HG03457 (cell line): ENCODE results near the gene AIF1L.
"Not testable (repeated sequence)": the region's sequence is repeated elsewhere in the genome, so short reads cannot be mapped to it uniquely, and the experiment has no call there.

Source experiments
- ATAC-seq: cut with Tn5 transposase; IDR thresholded peaks from one replicate; pipeline ENCODE4 v1.9.1; 2021; ENCODE audit warnings: moderate number of reproducible peaks; ENCODE audit not compliant: unreplicated experiment

Gene AIF1L

GRCh38 chr9:131097948-131098278 lies 1.6 kb downstream of the AIF1L start:
- ATAC-seq: no peak

DNA sequence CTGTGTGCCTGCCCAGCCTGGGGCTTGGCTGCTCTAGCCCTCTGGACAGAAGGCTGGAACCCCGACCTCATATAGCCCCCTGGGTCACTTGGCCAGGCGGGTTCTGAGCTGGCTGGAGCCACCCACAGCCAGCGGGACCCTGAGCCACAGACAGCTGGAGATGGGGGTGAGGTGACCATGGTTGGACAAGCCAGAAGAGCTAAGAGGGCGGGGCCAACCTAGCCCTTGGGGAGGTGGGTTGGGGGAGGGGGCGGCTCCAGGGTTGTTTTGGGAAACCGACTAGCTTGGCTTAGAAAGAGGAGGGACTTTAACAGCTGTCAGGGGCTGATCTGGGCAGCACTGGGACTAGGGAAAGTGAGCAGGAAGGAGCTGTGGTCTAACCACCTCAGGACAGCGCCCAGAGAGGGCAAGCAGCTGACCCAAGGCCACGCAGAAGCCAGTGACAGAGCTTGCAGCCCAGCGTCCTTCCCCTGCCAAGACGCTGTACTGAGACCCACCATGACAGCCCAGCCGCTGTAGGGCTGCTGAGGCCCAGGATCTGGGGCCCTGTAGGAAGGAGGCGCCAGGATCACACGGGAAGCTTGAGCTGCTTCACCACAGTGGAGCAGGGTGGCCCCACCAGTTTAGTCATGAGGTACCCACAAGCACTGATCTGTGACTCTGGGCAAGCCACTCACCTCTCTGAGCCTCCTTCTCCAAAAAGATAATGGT lies 2.2 kb downstream of the AIF1L start:
- no peak for ATAC-seq

- ATAC-seq: no peak
Measured at GRCh38 chr9:131099102-131099606, 2.8 kb downstream of the AIF1L start.

DNA sequence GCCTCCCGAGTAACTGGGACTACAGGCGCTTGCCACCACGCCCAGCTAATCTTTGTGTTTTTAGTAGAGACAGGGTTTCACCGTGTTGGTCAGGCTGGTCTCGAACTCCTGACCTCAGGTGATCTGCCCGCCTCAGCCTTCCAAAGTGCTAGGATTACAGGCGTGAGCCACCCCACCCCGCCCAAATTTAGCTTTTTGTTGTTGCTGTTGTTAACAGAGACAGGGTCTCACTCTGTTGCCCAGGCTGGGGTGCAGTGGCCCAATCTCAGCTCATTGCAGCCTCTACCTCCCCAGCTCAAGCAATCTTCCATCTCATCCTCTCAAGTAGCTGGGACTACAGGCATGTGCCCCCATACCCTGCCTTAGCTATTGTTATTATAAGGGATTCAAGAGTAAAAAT lies 3.5 kb downstream of the AIF1L start:
- ATAC-seq: not testable (repeated sequence)

DNA sequence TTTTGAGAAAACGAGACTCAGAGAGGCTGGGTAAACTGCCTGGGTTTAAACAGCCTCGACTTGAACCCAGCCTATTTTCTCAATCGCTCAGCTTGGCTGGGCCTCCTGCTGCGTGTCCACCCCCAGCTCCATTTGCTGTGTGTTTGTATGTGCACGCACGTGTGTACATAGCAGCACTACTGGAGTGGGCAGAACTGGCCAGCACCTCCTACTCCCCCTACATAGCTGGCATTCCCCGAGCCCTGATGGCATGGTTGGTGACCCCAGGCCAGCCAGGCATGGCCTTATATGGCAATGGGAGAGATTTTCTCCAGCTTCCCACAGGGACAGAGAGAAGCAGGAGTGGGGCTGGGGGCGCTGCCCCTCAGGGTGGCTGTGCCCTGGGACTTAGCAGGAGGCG lies 4.1 kb downstream of the AIF1L start:
- no peak for ATAC-seq

DNA sequence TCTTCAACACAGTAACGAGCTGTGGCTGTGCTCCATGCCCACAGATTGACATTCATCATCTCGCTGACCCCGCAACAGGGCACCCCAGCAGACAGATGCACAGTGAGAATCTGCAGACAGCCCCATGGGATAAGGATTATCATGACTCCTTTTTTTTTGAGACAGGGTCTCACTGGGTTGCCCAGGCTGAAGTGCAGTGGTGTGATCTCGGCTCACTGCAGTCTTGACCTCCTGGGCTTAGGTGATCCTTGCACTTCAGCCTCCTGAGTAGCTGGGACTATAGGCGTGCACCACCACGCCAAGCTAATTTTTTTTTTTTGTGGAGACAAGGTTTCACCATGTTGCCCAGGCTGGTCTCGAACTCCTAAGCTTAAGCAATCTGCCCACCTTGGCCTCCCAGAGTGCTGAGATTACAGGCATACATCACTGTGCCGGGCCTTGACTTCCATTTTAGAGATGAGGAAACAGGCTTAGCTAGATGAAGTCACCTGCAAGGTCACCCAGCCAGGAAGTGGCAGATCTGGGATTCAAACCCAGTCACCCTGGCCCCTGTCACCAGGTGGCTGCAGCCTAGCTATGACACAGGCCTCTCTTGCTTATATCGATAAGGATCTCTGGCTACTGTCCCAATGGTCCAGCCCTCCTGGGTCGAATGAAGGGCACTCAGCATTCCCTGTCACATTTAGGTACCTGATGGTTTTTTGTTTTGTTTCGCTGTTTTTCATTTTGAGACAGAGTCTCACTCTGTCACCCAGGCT lies 5.1 kb downstream of the AIF1L start:
- no peak for ATAC-seq

DNA sequence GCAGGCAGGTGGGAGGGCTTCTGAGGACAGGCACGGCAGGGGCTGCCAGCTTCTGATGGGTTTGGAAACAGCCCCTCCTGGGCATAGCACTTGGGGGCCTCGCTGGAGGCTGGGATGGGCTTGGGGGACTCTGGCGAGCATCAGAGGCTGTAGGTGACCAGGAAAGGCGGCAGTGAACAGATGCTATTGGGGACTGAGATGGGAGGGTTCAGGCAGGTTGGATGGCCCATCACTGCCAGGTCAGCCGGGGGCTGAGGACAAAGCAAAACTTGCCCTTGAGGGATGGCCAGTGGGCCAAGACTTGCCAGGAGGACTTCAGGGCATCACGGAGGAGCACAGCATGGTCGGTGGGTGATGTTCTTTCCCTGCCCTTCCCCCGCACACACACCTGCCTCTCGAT lies 6.7 kb downstream of the AIF1L start:
- no peak for ATAC-seq

- ATAC-seq: no peak
Measured at GRCh38 chr9:131103535-131103934, 7.2 kb downstream of the AIF1L start.

DNA sequence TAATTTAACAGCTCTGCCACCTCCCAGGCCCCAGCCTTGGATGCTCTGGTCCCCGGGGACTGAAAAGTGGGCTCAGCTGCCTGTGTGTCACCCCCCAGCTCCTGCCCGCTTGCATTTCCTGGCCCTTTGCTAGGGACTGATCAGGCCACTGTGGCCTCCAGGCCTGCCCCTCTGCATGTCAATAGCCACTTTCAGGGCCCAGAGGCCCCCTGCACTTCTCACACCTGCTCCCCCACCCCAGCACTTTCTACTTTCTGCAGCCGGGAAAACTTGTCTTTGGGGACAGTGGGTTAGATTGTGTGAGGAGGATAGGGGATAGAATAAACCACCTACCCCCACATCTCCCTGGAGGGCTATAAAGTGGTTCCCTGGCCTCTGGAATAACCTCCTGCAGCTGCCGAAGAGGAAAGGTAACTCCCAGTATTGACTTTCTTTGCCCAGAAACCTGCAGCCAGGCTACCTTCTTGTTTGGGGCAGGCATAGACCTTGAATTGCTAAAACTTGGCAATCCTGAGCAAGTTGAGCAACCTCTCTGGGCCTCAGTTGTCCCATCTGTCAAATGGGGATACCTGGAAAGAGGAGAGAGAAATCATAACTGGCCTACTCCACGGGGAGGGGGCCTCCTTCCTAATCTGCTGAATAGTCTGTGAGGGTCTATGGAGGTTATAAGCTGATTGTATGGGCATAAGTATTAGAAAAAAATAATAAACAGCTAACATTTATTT lies 7.8 kb downstream of the AIF1L start:
- no peak for ATAC-seq

GRCh38 chr9:131105952-131106351 lies 9.6 kb downstream of the AIF1L start:
- no peak for ATAC-seq

DNA sequence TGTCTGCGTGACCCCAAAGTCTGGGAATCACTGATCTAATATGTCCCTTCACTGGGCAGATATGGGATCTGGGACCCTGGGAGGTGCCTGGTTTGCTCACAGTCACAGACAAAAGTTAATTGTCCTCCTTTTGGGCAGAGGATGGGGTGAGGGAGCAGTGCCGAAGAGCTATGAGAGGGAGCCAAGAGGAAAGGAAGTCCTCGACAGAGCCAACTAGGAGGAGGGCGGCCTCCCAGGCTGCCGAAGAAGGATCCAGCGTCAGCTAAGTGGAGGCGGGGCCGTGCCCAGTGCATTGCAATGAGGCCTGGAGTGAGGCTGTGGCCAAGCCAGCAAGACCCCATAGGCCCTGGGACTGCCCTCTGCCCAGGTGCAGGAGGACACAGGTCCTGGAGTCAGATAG lies 11.4 kb downstream of the AIF1L start:
- no peak for ATAC-seq

GRCh38 chr9:131111186-131111853 lies 15.0 kb downstream of the AIF1L start:
- ATAC-seq: no peak

DNA sequence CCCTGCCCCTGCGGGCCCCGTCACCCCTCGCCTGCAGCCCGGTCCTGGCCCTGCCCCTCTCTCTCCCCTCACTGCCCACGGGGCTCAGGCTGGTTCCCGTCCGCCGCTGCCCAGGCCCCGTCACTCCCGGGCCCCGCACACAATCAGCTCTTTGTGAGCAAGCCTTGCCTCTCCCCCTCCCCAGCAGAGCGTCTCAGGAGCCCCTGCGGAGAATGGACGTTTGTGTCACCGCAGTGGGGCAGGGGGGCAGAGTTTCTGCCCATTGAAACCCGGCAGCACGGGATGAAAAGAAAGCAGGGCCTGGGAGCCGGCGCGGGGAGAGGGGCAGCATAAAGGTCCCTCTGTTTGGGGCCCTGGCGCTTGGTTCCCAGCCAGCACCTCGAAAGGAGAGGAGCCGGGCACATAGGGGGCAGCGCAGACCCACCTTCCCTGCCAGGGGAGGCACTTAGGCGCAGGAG lies 15.6 kb downstream of the AIF1L start:
- ATAC-seq: no peak

DNA sequence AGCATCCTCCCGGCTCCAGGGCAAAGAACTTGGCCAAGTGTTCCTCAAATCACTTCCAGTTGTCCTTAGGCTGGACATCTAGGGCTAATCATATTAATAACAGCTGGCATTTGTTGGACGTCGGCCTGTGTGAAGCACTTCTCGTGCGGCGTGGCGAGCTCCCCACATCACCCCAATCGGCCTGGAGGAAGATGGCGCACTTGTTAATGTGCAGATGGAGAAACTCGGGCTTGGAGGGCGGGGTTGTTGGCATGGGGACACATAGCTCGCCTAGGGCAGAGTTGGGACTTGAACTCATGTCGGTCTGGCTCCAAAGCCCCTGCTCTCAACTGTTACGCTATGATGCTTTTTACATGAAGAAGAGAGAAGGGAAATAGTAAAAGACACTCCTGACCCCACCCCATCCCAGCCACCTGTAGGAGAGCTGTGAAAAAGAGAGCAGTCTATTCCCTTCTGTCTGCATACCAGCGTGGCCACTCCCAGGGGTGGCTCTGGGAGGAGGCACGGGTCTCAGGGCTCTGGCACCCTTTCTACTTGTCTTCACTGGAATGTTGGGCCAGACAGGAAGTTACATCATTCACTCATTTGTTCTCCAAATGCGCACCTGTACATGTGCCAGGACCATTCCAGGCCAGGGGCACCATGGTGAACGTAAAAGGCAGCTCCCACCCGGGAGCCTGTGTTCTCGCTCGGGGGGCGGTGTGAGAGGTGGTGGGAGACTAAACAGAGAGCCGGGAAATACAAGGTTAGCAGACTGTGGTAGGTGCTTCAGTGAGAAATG lies 16.2 kb downstream of the AIF1L start:
- ATAC-seq: no peak

GRCh38 chr9:131113655-131114054 lies 17.3 kb downstream of the AIF1L start:
- ATAC-seq: no peak

DNA sequence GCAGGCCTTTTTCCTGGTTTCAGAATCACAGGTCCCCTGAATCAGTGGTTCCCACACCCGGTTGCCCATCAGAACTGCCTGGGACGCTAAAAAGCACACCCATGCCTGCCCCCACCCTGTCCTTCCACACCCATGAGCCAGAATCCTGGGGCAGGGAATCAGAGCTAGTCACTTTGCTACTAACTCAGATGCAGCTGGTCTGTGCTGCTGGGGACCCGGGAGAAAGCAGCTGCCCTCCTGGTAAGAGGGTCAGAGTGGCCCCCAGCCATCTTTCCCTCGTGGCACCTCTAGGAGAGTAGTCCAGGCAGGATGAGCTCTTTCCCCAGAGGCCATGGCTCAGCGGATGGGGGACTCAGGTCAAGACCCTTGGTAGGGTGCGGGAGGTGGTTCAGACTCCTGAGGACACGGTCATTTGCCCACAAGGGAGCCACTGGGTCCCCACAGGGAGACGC lies 17.8 kb downstream of the AIF1L start:
- no peak for ATAC-seq

DNA sequence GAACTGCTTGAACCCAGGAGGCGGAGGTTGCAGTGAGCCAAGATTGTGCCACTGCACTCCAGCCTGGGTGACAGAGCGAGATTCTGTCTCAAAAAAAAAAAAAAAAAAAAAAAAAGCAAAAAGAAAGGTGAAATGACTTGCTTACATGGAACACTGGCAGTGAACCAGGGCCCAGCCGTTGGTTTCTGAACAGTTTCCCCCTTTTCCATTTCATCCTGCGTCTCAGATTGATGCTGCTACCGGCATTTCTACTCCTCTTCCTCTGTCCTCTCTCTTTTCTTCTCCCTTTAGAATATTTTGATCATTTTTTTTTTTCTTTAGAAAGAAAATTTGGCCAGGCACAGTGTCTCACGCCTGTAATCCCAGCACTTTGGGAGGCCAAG lies 19.0 kb downstream of the AIF1L start:
- ATAC-seq: not testable (repeated sequence)

GRCh38 chr9:131116281-131117120 lies 20.2 kb downstream of the AIF1L start:
- no peak for ATAC-seq

GRCh38 chr9:131117121-131117761 lies 20.9 kb downstream of the AIF1L start:
- ATAC-seq: no peak
